OCI-LY7 (cell line): ENCODE measurements around the gene FXYD2. TPM values are rescaled to one million over a fixed set of nuclear protein-coding genes. Genes with fewer than 3 reads are reported as not detected.

Experiments
- BruUV-seq: library from RNA; stranded (reverse); fragments of 400-500 nt; replicated peaks from 2 replicates; lab custom pipeline; 2021; lab: Mats Ljungman, UMichigan
- CTCF ChIA-PET: fragments of 300-600 bp; sonication (Branson Sonifier 250); formaldehyde crosslinking; loops from one replicate; lab custom pipeline; 2022; ENCODE audit warnings: antibody characterized with exemption; ENCODE audit not compliant: unreplicated experiment; lab: Charles Lee
- POLR2A ChIA-PET: fragments of 300-600 bp; sonication (Branson Sonifier 250); formaldehyde crosslinking; loops from one replicate; lab custom pipeline; 2022; ENCODE audit warnings: antibody characterized with exemption; lab: Charles Lee
- DNase-seq: peaks from one replicate; pipeline ENCODE4 v3.0.0-alpha.2; 2015; ENCODE audit warnings: low spot score
- H2AFZ ChIP-seq: fragments of 200-600 bp; sonication (generic), shearing (Covaris generic); 2 replicates; pipeline ENCODE4 v1.6.1; 2014; ENCODE audit warnings: mild to moderate bottlenecking, antibody characterized with exemption, low read length, moderate library complexity
- H3K27ac ChIP-seq: fragments of 200-600 bp; sonication (generic); 2 replicates; pipeline ENCODE4 v1.5.1; 2014; ENCODE audit warnings: mixed run types, low read depth, mild to moderate bottlenecking, moderate library complexity, low read length, inconsistent platforms; ENCODE audit not compliant: poor library complexity, severe bottlenecking
- H3K36me3 ChIP-seq: fragments of 200-600 bp; sonication (generic); 2 replicates; pipeline ENCODE4 v1.6.1; 2014; ENCODE audit warnings: mild to moderate bottlenecking, antibody characterized with exemption, low read length, moderate library complexity, mixed read lengths; ENCODE audit not compliant: insufficient read depth
- H3K4me1 ChIP-seq: fragments of 200-600 bp; sonication (generic); 2 replicates; pipeline ENCODE4 v1.5.1; 2014; ENCODE audit warnings: mild to moderate bottlenecking, low read length; ENCODE audit not compliant: insufficient read depth, poor library complexity, severe bottlenecking
- H3K4me2 ChIP-seq: fragments of 200-600 bp; sonication (generic); 2 replicates; pipeline ENCODE4 v1.6.1; 2014; ENCODE audit warnings: mild to moderate bottlenecking, low read length
- H3K4me3 ChIP-seq: fragments of 200-600 bp; sonication (generic); 2 replicates; pipeline ENCODE4 v1.5.1; 2014; ENCODE audit warnings: mild to moderate bottlenecking, low read depth, low read length; ENCODE audit not compliant: poor library complexity, severe bottlenecking
- H3K79me2 ChIP-seq: fragments of 200-600 bp; sonication (generic); 2 replicates; pipeline ENCODE4 v1.6.1; 2016; ENCODE audit warnings: low read depth, mild to moderate bottlenecking, low read length, moderate library complexity, mixed read lengths; ENCODE audit not compliant: insufficient read depth
- H3K9me2 ChIP-seq: fragments of 200-600 bp; sonication (generic); 2 replicates; pipeline ENCODE4 v1.6.1; 2016; ENCODE audit warnings: mild to moderate bottlenecking, low read length, mixed read lengths; ENCODE audit not compliant: insufficient read depth
- H3K9me3 ChIP-seq: fragments of 200-600 bp; sonication (generic); 2 replicates; pipeline ENCODE4 v1.6.1; 2014; ENCODE audit warnings: mild to moderate bottlenecking, mixed run types, low read length, mixed read lengths
- H4K20me1 ChIP-seq: fragments of 200-600 bp; sonication (generic); 2 replicates; pipeline ENCODE4 v1.6.1; 2014; ENCODE audit warnings: mild to moderate bottlenecking, antibody characterized with exemption, low read length, moderate library complexity, mixed read lengths; ENCODE audit not compliant: insufficient read depth
- CTCF ChIP-seq: fragments of 200-600 bp; sonication (generic); conservative IDR thresholded peaks from 2 replicates; pipeline ENCODE4 v1.5.1; 2014; ENCODE audit warnings: mild to moderate bottlenecking, antibody characterized with exemption, low read length, moderate library complexity, mixed read lengths
- EZH2phosphoT487 ChIP-seq: fragments of 200-600 bp; sonication (generic); IDR thresholded peaks from 2 replicates; pipeline ENCODE4 v1.6.1; 2018; ENCODE audit warnings: low read depth, borderline replicate concordance, mild to moderate bottlenecking, mixed run types, antibody characterized with exemption, low read length, moderate library complexity, mixed read lengths
- intact Hi-C: fragments of 100-400 bp; cut with micrococcal nuclease; formaldehyde crosslinking; loops from one replicate; pipeline ENCODE4 v1.10.0; 2022; ENCODE audit not compliant: unreplicated experiment
- total RNA-seq, 2 experiments: library from RNA; depleted of rRNA in 1 of 2; stranded (reverse); fragments of >200 nt in 1 of 2; shearing (Covaris generic) in 1 of 2; gene quantifications; 2 replicates each; pipeline ENCODE4 v1.2.3, GENCODE V29; 2014 to 2022

Gene FXYD2
- total RNA-seq, 2 experiments from 2014 or later = not detected

GRCh38 chr11:117825538-117826189 lies 1.1 kb upstream of the FXYD2 start:
- no TSS peak for BruUV-seq
- Histone ChIP-seq H3K9me2 (no peaks in the 10 kb centered on the region), H3K79me2 (no peaks in the 10 kb centered on the region), H3K36me3 (no peaks in the 10 kb centered on the region), H3K4me3 (no peak overlapping the region), H3K4me1 (no peaks in the 10 kb centered on the region), H3K4me2 (no peak overlapping the region), H3K27ac (no peak overlapping the region), H3K9me3 (no peaks in the 10 kb centered on the region), H2AFZ (no peak overlapping the region), H4K20me1 (no peaks in the 10 kb centered on the region)
- TF ChIP-seq CTCF (no peak), EZH2phosphoT487 (no peak)
- no peak for DNase-seq
- CTCF ChIA-PET = interaction anchor here (1.1 kb wide), 1 partner anchor 10 kb away, joined by 3 read pairs; no protein-coding TSS in a partner anchor
- POLR2A ChIA-PET = no interaction called here
- intact Hi-C loops = no loop called here

GRCh38 chr11:117823946-117824420 lies 561 bp downstream of the FXYD2 start:
- no peak overlapping the region for H3K4me2 ChIP-seq
- intact Hi-C loops = no loop called here
- POLR2A ChIA-PET = interaction anchor here (1.1 kb wide), 1 partner anchor 9 kb away, joined by 3 read pairs; no protein-coding TSS in a partner anchor

More at GRCh38 chr11:117823946-117824420, 561 bp downstream of the FXYD2 start:
- CTCF ChIA-PET = no interaction called here
- BruUV-seq = no TSS peak
- no peak overlapping the region for H3K27ac ChIP-seq
- no peak for DNase-seq
- H3K79me2 ChIP-seq = no peaks in the 10 kb centered on the region
- no peak overlapping the region for H3K4me3 ChIP-seq
- H2AFZ ChIP-seq = no peak overlapping the region
- no peaks in the 10 kb centered on the region for H3K9me2 ChIP-seq
- TF ChIP-seq EZH2phosphoT487 (no peak), CTCF (no peak)
- H3K9me3 ChIP-seq = no peaks in the 10 kb centered on the region
- no peaks in the 10 kb centered on the region for H3K36me3 ChIP-seq
- no peaks in the 10 kb centered on the region for H4K20me1 ChIP-seq
- H3K4me1 ChIP-seq = no peaks in the 10 kb centered on the region
